Gastroesophageal sphincter (tissue), 3 donors: Measurements from ENCODE around the gene CNTNAP2.

Source experiments
- EP300 ChIP-seq: sonication (generic); formaldehyde crosslinking; IDR thresholded peaks from one replicate; pipeline ENCODE4 v1.6.1; 2017; ENCODE audit warnings: antibody characterized with exemption, mild to moderate bottlenecking
- POLR2A ChIP-seq, 2 donors: fragments of 450-650 bp; IDR thresholded peaks; one replicate each; pipeline ENCODE4 v1.6.1; 2017; ENCODE audit warnings: antibody characterized with exemption in 2 of 2, mild to moderate bottlenecking in 2 of 2, moderate library complexity in 1 of 2
- POLR2AphosphoS5 ChIP-seq: sonication (generic); formaldehyde crosslinking; IDR thresholded peaks from one replicate; pipeline ENCODE4 v1.6.1; 2017; ENCODE audit warnings: antibody characterized with exemption
- TF ChIP-seq, protein P1 (sequence below), 4 experiments: fragments of 200-600 bp in 2 of 4; fragments of 450-650 bp in 2 of 4; sonication (generic) in 1 of 4; IDR thresholded peaks; one replicate each; pipeline ENCODE4 v1.5.1; 2017 to 2019; ENCODE audit warnings: antibody characterized with exemption in 4 of 4, mild to moderate bottlenecking in 2 of 4, moderate library complexity in 2 of 4

DNA sequence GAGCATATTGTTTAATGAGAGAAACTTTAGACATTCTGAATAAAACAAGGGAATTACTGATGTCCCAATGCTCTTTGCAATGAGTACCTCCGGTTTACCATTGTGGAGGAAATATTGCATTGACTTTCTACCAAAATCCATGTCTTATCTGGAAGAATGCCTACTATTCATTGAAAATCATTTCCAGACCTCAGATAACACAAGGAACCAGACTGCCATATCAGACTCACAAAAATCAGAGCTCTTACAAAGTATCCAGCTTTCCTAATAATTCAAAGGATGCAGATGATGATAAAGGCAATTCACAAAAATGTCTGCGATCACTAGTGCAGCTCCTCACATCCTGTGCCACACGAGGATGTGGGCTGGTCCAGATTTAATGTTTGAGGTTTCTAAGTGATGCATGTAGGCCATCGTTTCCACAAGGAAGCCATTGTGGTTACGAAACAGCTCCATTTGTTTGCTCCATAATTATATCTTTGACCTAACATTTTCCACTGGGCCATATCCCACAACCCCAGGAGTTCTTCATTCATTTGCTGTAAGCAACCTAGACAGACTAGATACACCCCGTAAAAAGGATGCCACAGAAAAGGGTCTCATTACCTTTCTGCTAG lies 1642.8 kb downstream of the CNTNAP2 start:
- TF ChIP-seq, protein P1, sequence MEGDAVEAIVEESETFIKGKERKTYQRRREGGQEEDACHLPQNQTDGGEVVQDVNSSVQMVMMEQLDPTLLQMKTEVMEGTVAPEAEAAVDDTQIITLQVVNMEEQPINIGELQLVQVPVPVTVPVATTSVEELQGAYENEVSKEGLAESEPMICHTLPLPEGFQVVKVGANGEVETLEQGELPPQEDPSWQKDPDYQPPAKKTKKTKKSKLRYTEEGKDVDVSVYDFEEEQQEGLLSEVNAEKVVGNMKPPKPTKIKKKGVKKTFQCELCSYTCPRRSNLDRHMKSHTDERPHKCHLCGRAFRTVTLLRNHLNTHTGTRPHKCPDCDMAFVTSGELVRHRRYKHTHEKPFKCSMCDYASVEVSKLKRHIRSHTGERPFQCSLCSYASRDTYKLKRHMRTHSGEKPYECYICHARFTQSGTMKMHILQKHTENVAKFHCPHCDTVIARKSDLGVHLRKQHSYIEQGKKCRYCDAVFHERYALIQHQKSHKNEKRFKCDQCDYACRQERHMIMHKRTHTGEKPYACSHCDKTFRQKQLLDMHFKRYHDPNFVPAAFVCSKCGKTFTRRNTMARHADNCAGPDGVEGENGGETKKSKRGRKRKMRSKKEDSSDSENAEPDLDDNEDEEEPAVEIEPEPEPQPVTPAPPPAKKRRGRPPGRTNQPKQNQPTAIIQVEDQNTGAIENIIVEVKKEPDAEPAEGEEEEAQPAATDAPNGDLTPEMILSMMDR (IDR thresholded peaks at IDR 0.05), result no peak
- TF ChIP-seq POLR2A (IDR thresholded peaks at IDR 0.05) (no peak), EP300 (no peak), POLR2AphosphoS5 (no peak)
